Measurements from ENCODE around the gene HAUS8. TPM values are rescaled to one million over a fixed set of nuclear protein-coding genes. Genes with fewer than 3 reads are reported as not detected.

The HAUS8 gene
- polyA plus RNA-seq, 1 donor from 2014 or later, result 3.6 TPM

- peaks cover 6% of the 10 kb centered on the region for H3K79me2 ChIP-seq (replicated peaks; ENCODE audit: insufficient read depth, low read length)
- H4K20me1 ChIP-seq (ENCODE audit: insufficient read depth), result no peaks in the 10 kb centered on the region
- TF ChIP-seq RAD21 (conservative IDR thresholded peaks at IDR 0.05) (no peak), EP300 (conservative IDR thresholded peaks at IDR 0.05; ENCODE audit: poor library complexity, severe bottlenecking) (no peak), EZH2 (IDR thresholded peaks at IDR 0.05; ENCODE audit: borderline replicate concordance, insufficient read depth, low read length, poor library complexity, severe bottlenecking) (no peak), MXI1 (conservative IDR thresholded peaks at IDR 0.05; ENCODE audit: poor library complexity, severe bottlenecking) (no peak), REST (IDR thresholded peaks at IDR 0.05; ENCODE audit: borderline replicate concordance) (no peak), CTCF (IDR thresholded peaks at IDR 0.05; ENCODE audit: poor library complexity, severe bottlenecking) (no peak), TAF1 (IDR thresholded peaks at IDR 0.05; ENCODE audit: low read depth) (no peak), SMC3 (conservative IDR thresholded peaks at IDR 0.05; ENCODE audit: poor library complexity) (no peak)
- no peak overlapping the region for H3K27ac ChIP-seq (ENCODE audit: low read length)
- H3F3A ChIP-seq (ENCODE audit: insufficient read depth, low read length, poor library complexity, severe bottlenecking), result no peaks in the 10 kb centered on the region
- H3K9me3 ChIP-seq (ENCODE audit: low read length), result no peaks in the 10 kb centered on the region
- H3K4me2 ChIP-seq (ENCODE audit: low read length), result no peak overlapping the region
- H3K36me3 ChIP-seq (ENCODE audit: insufficient read depth, low read length), result no peaks in the 10 kb centered on the region
- H3K9ac ChIP-seq (ENCODE audit: low read length), result no peak overlapping the region
- no peaks in the 10 kb centered on the region for H3K27me3 ChIP-seq (ENCODE audit: insufficient read depth, low read depth, low read length)
- no peak overlapping the region for H2AFZ ChIP-seq (ENCODE audit: low read depth, low read length)
- H3K4me3 ChIP-seq (ENCODE audit: low read length), result no peak overlapping the region
- H3K9me2 ChIP-seq (ENCODE audit: insufficient read depth, low read length), result no peaks in the 10 kb centered on the region
Observed at GRCh38 chr19:17090583-17090982, 15.3 kb upstream of the HAUS8 start.

- Histone ChIP-seq H3K4me3 (ENCODE audit: low read length) (no peak overlapping the region), H3K4me2 (ENCODE audit: low read length) (no peak overlapping the region), H3K27ac (ENCODE audit: low read length) (no peak overlapping the region), H3K9ac (ENCODE audit: low read length) (no peak overlapping the region), H3F3A (ENCODE audit: insufficient read depth, low read length, poor library complexity, severe bottlenecking) (no peaks in the 10 kb centered on the region), H2AFZ (ENCODE audit: low read depth, low read length) (no peak overlapping the region), H3K27me3 (ENCODE audit: insufficient read depth, low read depth, low read length) (no peaks in the 10 kb centered on the region), H3K9me3 (ENCODE audit: low read length) (no peaks in the 10 kb centered on the region), H4K20me1 (ENCODE audit: insufficient read depth) (no peaks in the 10 kb centered on the region), H3K9me2 (ENCODE audit: insufficient read depth, low read length) (no peaks in the 10 kb centered on the region), H3K36me3 (ENCODE audit: insufficient read depth, low read length) (no peaks in the 10 kb centered on the region), H3K79me2 (replicated peaks; ENCODE audit: insufficient read depth, low read length) (peaks cover 6% of the 10 kb centered on the region)
- TF ChIP-seq POLR2AphosphoS5 (IDR thresholded peaks at IDR 0.05) (no peak), REST (IDR thresholded peaks at IDR 0.05; ENCODE audit: borderline replicate concordance) (no peak), CTCF (IDR thresholded peaks at IDR 0.05; ENCODE audit: poor library complexity, severe bottlenecking) (no peak), TAF1 (IDR thresholded peaks at IDR 0.05; ENCODE audit: low read depth) (no peak), EZH2 (IDR thresholded peaks at IDR 0.05; ENCODE audit: borderline replicate concordance, insufficient read depth, low read length, poor library complexity, severe bottlenecking) (no peak), MXI1 (conservative IDR thresholded peaks at IDR 0.05; ENCODE audit: poor library complexity, severe bottlenecking) (no peak), SMC3 (conservative IDR thresholded peaks at IDR 0.05; ENCODE audit: poor library complexity) (no peak), EP300 (conservative IDR thresholded peaks at IDR 0.05; ENCODE audit: poor library complexity, severe bottlenecking) (no peak), RAD21 (conservative IDR thresholded peaks at IDR 0.05) (no peak)
Observed at GRCh38 chr19:17088552-17088951, 13.3 kb upstream of the HAUS8 start.

All from neural cell (in vitro differentiated cells).